ENCODE data around the gene PAOX. TPM values are rescaled to one million over a fixed set of nuclear protein-coding genes. Genes with fewer than 3 reads are reported as not detected.

Gene PAOX
- total and polyA plus RNA-seq, 2 donors from 2014 or later = 7.0 to 14.4 TPM

DNA sequence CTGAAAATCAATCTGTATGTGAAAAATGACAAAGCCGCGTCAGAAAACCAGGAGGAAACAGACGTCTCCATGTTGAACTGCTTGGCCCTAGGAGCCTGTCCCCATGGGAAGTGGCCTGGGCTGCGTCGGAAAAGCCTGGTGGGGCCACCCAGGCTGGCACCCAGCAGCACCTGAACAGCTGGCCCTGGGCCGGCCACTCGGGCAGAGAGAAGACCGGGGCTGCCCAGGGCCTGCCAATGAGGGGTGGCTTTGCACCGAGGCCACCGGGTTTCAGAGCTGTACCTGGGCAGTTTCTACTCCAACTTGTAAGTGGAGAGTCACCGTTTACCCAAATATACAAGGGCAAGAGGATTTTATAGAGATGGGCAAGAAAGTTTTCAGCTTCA is 20.1 kb upstream of the PAOX start:
- DNase-seq (peak in 1 of 5 donors; percentile 51), FAIRE-seq (no peak)
- Histone ChIP-seq H3K27me3 (ENCODE audit: control insufficient read depth, insufficient read depth, low read length) (no peaks in the 10 kb centered on the region), H3K9ac (ENCODE audit: low read length in 3 of 3) (no peak overlapping the region), H3K4me3 (ENCODE audit: low read length in 3 of 3) (no peak overlapping the region), H3K36me3 (ENCODE audit: control insufficient read depth in 2 of 3, insufficient read depth in 3 of 3, low read length in 3 of 3) (peaks cover 0 to 8% (median 5%) of the 10 kb centered on the region in 3 donors), H3K27ac (ENCODE audit: low read depth in 2 of 2, low read length in 2 of 2) (no peak overlapping the region), H3K4me1 (ENCODE audit: control insufficient read depth in 2 of 3, insufficient read depth in 2 of 3, low read depth in 1 of 3, low read length in 3 of 3) (peaks cover 0 to 11% (median 0%) of the 10 kb centered on the region in 3 donors), H3K9me3 (ENCODE audit: control insufficient read depth in 2 of 3, insufficient read depth in 1 of 3, low read length in 3 of 3) (no peaks in the 10 kb centered on the region)
- intact Hi-C loops (cut with DNase I) = no loop called here
- TF ChIP-seq, protein P1, sequence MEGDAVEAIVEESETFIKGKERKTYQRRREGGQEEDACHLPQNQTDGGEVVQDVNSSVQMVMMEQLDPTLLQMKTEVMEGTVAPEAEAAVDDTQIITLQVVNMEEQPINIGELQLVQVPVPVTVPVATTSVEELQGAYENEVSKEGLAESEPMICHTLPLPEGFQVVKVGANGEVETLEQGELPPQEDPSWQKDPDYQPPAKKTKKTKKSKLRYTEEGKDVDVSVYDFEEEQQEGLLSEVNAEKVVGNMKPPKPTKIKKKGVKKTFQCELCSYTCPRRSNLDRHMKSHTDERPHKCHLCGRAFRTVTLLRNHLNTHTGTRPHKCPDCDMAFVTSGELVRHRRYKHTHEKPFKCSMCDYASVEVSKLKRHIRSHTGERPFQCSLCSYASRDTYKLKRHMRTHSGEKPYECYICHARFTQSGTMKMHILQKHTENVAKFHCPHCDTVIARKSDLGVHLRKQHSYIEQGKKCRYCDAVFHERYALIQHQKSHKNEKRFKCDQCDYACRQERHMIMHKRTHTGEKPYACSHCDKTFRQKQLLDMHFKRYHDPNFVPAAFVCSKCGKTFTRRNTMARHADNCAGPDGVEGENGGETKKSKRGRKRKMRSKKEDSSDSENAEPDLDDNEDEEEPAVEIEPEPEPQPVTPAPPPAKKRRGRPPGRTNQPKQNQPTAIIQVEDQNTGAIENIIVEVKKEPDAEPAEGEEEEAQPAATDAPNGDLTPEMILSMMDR (IDR thresholded peaks at IDR 0.05; ENCODE audit: borderline replicate concordance, extremely low read depth, insufficient read depth) = no peak

DNA sequence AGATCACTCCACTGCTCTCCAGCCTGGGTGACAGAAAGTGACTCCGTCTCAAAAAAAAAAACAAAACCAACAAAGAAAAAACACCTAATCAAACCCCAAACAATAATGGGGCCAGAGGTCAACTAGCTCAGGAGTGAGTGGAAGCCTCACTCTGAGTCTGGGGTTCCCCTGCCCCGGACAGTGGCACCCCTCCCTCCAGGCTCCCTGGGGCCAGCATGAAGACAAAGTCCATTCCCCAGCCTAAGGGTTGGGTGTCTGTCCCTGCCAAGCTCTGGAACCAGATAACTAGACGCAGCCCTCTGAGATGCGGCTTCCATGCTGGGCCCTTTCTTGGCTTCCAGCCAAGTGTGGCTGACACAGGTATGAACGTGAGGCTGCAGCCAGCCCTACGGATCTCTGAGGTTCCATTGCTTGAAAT is 19.5 kb upstream of the PAOX start:
- H3K36me3 ChIP-seq (ENCODE audit: control insufficient read depth in 2 of 3, insufficient read depth in 3 of 3, low read length in 3 of 3) = peaks cover 0 to 13% (median 7%) of the 10 kb centered on the region in 3 donors
- DNase-seq (peak in 2 of 5 donors; percentile 33 to 73), FAIRE-seq (no peak)
- H3K27me3 ChIP-seq (ENCODE audit: control insufficient read depth, insufficient read depth, low read length) = no peaks in the 10 kb centered on the region
- intact Hi-C loops (cut with DNase I) = no loop called here
- TF ChIP-seq, protein P1 (IDR thresholded peaks at IDR 0.05; ENCODE audit: borderline replicate concordance, extremely low read depth, insufficient read depth) = no peak
- H3K4me3 ChIP-seq (ENCODE audit: low read length in 3 of 3) = no peak overlapping the region
- no peak overlapping the region for H3K9ac ChIP-seq (ENCODE audit: low read length in 3 of 3)
- no peak overlapping the region for H3K27ac ChIP-seq (ENCODE audit: low read depth in 2 of 2, low read length in 2 of 2)
- H3K4me1 ChIP-seq (ENCODE audit: control insufficient read depth in 2 of 3, insufficient read depth in 2 of 3, low read depth in 1 of 3, low read length in 3 of 3) = peaks cover 0 to 11% (median 0%) of the 10 kb centered on the region in 3 donors
- H3K9me3 ChIP-seq (ENCODE audit: control insufficient read depth in 2 of 3, insufficient read depth in 1 of 3, low read length in 3 of 3) = no peaks in the 10 kb centered on the region

DNA sequence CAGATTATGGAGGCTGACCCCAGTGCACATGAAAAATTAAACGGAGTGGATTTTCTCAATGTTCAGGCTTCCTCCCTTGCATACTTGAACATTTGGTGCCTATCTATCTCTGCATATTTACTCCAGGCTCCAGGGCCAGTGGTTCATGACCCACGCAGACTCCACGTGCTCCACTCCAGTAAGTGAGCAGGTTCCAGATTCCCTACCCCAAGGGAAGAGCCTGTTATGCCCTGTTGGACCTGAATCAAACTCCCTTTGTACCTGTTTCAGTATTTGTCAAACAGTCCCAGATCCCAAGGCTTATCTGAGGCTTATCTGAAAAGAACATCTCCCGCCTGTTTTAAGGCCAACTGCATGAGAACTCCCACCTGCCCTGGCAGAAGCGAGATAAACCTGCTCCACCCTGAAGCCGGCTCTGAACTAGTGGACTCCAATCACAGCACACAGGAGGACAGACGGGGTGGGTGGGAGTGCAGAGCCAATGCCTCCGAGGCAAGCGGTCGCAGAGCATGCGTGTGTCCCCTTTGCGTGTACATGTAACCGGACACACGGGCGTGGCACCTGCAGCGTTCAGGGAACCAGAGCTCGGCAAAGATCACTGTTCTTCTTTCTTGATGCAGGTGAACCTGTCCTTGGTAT is 19.0 kb upstream of the PAOX start:
- FAIRE-seq = no peak
- Histone ChIP-seq H3K9me3 (ENCODE audit: control insufficient read depth in 2 of 3, insufficient read depth in 1 of 3, low read length in 3 of 3) (no peaks in the 10 kb centered on the region), H3K36me3 (ENCODE audit: control insufficient read depth in 2 of 3, insufficient read depth in 3 of 3, low read length in 3 of 3) (peaks cover 0 to 18% (median 9%) of the 10 kb centered on the region in 3 donors), H3K4me1 (ENCODE audit: control insufficient read depth in 2 of 3, insufficient read depth in 2 of 3, low read depth in 1 of 3, low read length in 3 of 3) (peaks cover 0 to 11% (median 0%) of the 10 kb centered on the region in 3 donors), H3K27ac (ENCODE audit: low read depth in 2 of 2, low read length in 2 of 2) (no peak overlapping the region), H3K27me3 (ENCODE audit: control insufficient read depth, insufficient read depth, low read length) (no peaks in the 10 kb centered on the region), H3K9ac (ENCODE audit: low read length in 3 of 3) (no peak overlapping the region), H3K4me3 (ENCODE audit: low read length in 3 of 3) (no peak overlapping the region)
- DNase-seq = no peak
- intact Hi-C loops (cut with DNase I) = no loop called here
- TF ChIP-seq, protein P1 (IDR thresholded peaks at IDR 0.05; ENCODE audit: borderline replicate concordance, extremely low read depth, insufficient read depth) = no peak

Data from kidney (tissue), 14 donors.